Measurements from ENCODE around the gene KCNRG.

DNA sequence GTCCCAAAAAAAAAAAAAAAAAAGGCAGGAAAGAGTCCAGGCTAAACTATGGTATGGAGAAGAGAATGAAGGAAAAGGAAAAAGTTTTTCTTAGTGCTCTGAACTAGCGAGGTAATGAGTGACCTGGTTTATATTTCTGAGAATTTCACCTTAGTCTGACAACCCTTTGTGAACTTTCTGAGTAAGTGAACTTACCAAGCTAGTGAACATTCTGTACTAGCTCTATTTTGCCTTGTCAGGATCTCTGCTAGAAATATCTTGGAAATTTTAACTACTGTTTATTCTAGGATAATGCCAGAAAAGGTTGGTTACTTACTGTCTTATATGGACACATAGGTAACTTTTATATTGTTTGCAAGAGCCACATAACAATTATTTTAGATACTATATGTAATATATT lies 14.0 kb upstream of the KCNRG start:
- TF ChIP-seq TAF1 (IDR thresholded peaks at IDR 0.05; ENCODE audit: borderline replicate concordance, low read depth, low read length) (no peak), MXI1 (IDR thresholded peaks at IDR 0.05; ENCODE audit: low read depth, low read length) (no peak), POLR2AphosphoS5 (IDR thresholded peaks at IDR 0.05; ENCODE audit: low read depth, low read length) (no peak), SIN3A (IDR thresholded peaks at IDR 0.05; ENCODE audit: borderline replicate concordance, low read depth, low read length) (no peak), NRF1 (IDR thresholded peaks at IDR 0.05; ENCODE audit: low read depth, low read length) (no peak), EZH2phosphoT487 (IDR thresholded peaks at IDR 0.05; ENCODE audit: borderline replicate concordance, low read depth) (no peak), NFIC (IDR thresholded peaks at IDR 0.05; ENCODE audit: borderline replicate concordance) (no peak)
- TF ChIP-seq, protein P1, sequence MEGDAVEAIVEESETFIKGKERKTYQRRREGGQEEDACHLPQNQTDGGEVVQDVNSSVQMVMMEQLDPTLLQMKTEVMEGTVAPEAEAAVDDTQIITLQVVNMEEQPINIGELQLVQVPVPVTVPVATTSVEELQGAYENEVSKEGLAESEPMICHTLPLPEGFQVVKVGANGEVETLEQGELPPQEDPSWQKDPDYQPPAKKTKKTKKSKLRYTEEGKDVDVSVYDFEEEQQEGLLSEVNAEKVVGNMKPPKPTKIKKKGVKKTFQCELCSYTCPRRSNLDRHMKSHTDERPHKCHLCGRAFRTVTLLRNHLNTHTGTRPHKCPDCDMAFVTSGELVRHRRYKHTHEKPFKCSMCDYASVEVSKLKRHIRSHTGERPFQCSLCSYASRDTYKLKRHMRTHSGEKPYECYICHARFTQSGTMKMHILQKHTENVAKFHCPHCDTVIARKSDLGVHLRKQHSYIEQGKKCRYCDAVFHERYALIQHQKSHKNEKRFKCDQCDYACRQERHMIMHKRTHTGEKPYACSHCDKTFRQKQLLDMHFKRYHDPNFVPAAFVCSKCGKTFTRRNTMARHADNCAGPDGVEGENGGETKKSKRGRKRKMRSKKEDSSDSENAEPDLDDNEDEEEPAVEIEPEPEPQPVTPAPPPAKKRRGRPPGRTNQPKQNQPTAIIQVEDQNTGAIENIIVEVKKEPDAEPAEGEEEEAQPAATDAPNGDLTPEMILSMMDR (IDR thresholded peaks at IDR 0.05): no peak
- TF ChIP-seq, protein P2, sequence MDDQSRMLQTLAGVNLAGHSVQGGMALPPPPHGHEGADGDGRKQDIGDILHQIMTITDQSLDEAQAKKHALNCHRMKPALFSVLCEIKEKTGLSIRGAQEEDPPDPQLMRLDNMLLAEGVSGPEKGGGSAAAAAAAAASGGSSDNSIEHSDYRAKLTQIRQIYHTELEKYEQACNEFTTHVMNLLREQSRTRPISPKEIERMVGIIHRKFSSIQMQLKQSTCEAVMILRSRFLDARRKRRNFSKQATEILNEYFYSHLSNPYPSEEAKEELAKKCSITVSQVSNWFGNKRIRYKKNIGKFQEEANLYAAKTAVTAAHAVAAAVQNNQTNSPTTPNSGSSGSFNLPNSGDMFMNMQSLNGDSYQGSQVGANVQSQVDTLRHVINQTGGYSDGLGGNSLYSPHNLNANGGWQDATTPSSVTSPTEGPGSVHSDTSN (IDR thresholded peaks at IDR 0.05): no peak
- TF ChIP-seq, protein P3, sequence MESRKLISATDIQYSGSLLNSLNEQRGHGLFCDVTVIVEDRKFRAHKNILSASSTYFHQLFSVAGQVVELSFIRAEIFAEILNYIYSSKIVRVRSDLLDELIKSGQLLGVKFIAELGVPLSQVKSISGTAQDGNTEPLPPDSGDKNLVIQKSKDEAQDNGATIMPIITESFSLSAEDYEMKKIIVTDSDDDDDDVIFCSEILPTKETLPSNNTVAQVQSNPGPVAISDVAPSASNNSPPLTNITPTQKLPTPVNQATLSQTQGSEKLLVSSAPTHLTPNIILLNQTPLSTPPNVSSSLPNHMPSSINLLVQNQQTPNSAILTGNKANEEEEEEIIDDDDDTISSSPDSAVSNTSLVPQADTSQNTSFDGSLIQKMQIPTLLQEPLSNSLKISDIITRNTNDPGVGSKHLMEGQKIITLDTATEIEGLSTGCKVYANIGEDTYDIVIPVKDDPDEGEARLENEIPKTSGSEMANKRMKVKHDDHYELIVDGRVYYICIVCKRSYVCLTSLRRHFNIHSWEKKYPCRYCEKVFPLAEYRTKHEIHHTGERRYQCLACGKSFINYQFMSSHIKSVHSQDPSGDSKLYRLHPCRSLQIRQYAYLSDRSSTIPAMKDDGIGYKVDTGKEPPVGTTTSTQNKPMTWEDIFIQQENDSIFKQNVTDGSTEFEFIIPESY (IDR thresholded peaks at IDR 0.05; ENCODE audit: borderline replicate concordance, low read depth): no peak

Measured in SK-N-SH (cell line).